Astrocyte of the hippocampus (primary cell): ENCODE results near the gene TRIM51.
"Not testable (repeated sequence)": the region's sequence is repeated elsewhere in the genome, so short reads cannot be mapped to it uniquely, and the experiment has no call there.

Experiments used
- DNase-seq: peaks from one replicate; pipeline ENCODE4 v3.0.0; 2011; ENCODE audit warnings: low read depth, low spot score

TRIM51 gene

GRCh38 chr11:55882997-55883396 lies at the start of gene TRIM51:
Gene TRIM51 (plus strand): TSS chr11:55883297. CDS start chr11:55885429, 2,132 bp downstream.
- not testable (repeated sequence) for DNase-seq

GRCh38 chr11:55838452-55838851 lies 44.6 kb upstream of the TRIM51 start, which contains the start of gene OR5D16:
Gene OR5D16 (plus strand): TSS chr11:55838752. CDS start chr11:55838752, 0 bp downstream.
- no peak for DNase-seq

- no peak for DNase-seq
Observed at GRCh38 chr11:55847453-55847852, 35.6 kb upstream of the TRIM51 start.

GRCh38 chr11:55849037-55849436 lies 34.1 kb upstream of the TRIM51 start:
- no peak for DNase-seq

GRCh38 chr11:55852141-55852540 lies 31.0 kb upstream of the TRIM51 start:
- DNase-seq = no peak

GRCh38 chr11:55854704-55855103 lies 28.4 kb upstream of the TRIM51 start:
- no peak for DNase-seq

GRCh38 chr11:55867354-55867753 lies 15.7 kb upstream of the TRIM51 start:
- not testable (repeated sequence) for DNase-seq

- not testable (repeated sequence) for DNase-seq
Observed at GRCh38 chr11:55872731-55873130, 10.4 kb upstream of the TRIM51 start.

GRCh38 chr11:55873146-55873545 lies 10.0 kb upstream of the TRIM51 start:
- not testable (repeated sequence) for DNase-seq

- DNase-seq = not testable (repeated sequence)
Observed at GRCh38 chr11:55884995-55885394, 1.9 kb downstream of the TRIM51 start.

GRCh38 chr11:55885481-55885880 lies 2.4 kb downstream of the TRIM51 start:
- not testable (repeated sequence) for DNase-seq

GRCh38 chr11:55895216-55895615 lies 12.1 kb downstream of the TRIM51 start:
- DNase-seq = no peak

GRCh38 chr11:55902308-55902707 lies 19.2 kb downstream of the TRIM51 start:
- no peak for DNase-seq

GRCh38 chr11:55914482-55914881 lies 31.4 kb downstream of the TRIM51 start, which contains the start of gene OR5W2:
Gene OR5W2 (minus strand): TSS chr11:55914582. CDS start chr11:55914582, 0 bp downstream.
- no peak for DNase-seq

- no peak for DNase-seq
Observed at GRCh38 chr11:55920537-55920936, 37.4 kb downstream of the TRIM51 start.

GRCh38 chr11:55936300-55936699 lies 53.2 kb downstream of the TRIM51 start, which contains the start of gene OR5I1:
Gene OR5I1 (minus strand): TSS chr11:55936400. CDS start chr11:55936400, 0 bp downstream.
- no peak for DNase-seq
